CD4-positive, alpha-beta T cell treated with Interleukin-6 at 100 ng/mL for 8 hours (primary cell): Measurements from ENCODE around the gene KRT4.
"Not testable (repeated sequence)": the region's sequence is repeated elsewhere in the genome, so short reads cannot be mapped to it uniquely, and the experiment has no call there.

Experiments used
- DNase-seq: peaks from one replicate; pipeline ENCODE4 v3.0.0-alpha.2; 2020; ENCODE audit warnings: mixed read lengths, low spot score

KRT4 gene

GRCh38 chr12:52813885-52814709 lies at the start of gene KRT4:
TSS of gene KRT4 (minus strand) at chr12:52814116. CDS start at chr12:52814058, 58 bp downstream.
- DNase-seq: no peak

GRCh38 chr12:52862023-52862422 lies 48.1 kb upstream of the KRT4 start:
- DNase-seq: no peak

- DNase-seq: no peak
These were observed 47.6 kb upstream of the KRT4 start for GRCh38 chr12:52861511-52861910.

GRCh38 chr12:52860102-52860823 lies 46.3 kb upstream of the KRT4 start:
- DNase-seq: no peak

- no peak for DNase-seq
These were observed 43.6 kb upstream of the KRT4 start for GRCh38 chr12:52857500-52857899.

GRCh38 chr12:52856787-52857186 lies 42.9 kb upstream of the KRT4 start:
- DNase-seq: no peak

- not testable (repeated sequence) for DNase-seq
These were observed 42.2 kb upstream of the KRT4 start for GRCh38 chr12:52856077-52856476.

- DNase-seq: no peak
These were observed 37.9 kb upstream of the KRT4 start for GRCh38 chr12:52851787-52852186.

- DNase-seq: no peak
These were observed 36.8 kb upstream of the KRT4 start for GRCh38 chr12:52850681-52851080.

- no peak for DNase-seq
These were observed 35.6 kb upstream of the KRT4 start for GRCh38 chr12:52849511-52849910.

GRCh38 chr12:52848661-52849255 lies 34.8 kb upstream of the KRT4 start, which contains the start of gene KRT78:
TSS of gene KRT78 (minus strand) at chr12:52848994. CDS start at chr12:52848930, 64 bp downstream.
- DNase-seq: no peak

- DNase-seq: no peak
These were observed 33.6 kb upstream of the KRT4 start for GRCh38 chr12:52847335-52848102.

- no peak for DNase-seq
These were observed 32.5 kb upstream of the KRT4 start for GRCh38 chr12:52846356-52846970.

- no peak for DNase-seq
These were observed 32.0 kb upstream of the KRT4 start for GRCh38 chr12:52845946-52846345.

- DNase-seq: no peak
These were observed 30.5 kb upstream of the KRT4 start for GRCh38 chr12:52844386-52844785.

GRCh38 chr12:52839436-52840105 lies 25.7 kb upstream of the KRT4 start:
- DNase-seq: no peak

- no peak for DNase-seq
These were observed 24.9 kb upstream of the KRT4 start for GRCh38 chr12:52838609-52839435.

GRCh38 chr12:52837781-52838608 lies 24.1 kb upstream of the KRT4 start:
- no peak for DNase-seq

GRCh38 chr12:52837413-52837741 lies 23.5 kb upstream of the KRT4 start:
- no peak for DNase-seq
